HG03460 (cell line): ENCODE data around the gene VMAC.
A peak's percentile ranks its signal among the peaks of the same experiment; 100 is the strongest.

Source experiments
- ATAC-seq: cut with Tn5 transposase; IDR thresholded peaks from one replicate; pipeline ENCODE4 v1.9.1; 2021; ENCODE audit not compliant: unreplicated experiment

Gene VMAC

DNA sequence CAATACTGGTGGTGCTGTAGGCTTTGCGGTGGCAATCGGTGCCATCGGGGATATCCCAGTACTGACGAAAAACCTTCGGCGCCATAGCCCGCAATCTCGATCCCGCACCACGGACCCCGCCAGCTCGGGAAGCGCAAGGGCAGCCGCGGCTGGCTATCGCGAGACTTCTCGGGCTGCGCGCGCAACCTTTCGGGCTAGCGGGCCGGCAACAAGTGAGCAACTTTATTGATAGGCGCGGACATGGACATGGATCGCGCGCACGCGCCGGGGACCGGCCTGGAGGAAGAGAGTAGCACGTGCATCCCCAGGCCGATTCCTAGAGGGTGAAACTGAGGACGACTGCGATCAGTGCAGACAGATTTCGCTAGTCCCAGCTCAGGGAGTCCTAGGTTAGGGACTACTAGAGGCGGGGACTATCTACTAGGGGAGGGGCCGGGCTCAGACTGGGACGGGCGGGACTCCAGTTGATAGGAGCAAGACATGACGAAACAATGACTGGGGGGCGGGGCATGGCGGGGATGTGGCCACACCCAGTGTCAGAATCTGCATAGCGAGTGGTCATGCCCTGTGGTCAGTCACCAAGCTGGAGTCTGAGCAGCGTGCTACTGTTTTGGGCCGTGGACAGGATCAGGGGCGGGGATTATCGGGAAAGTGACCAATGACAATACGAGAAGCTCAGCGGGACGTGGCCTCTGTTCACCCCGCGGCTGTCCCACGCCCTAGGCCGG lies 884 bp upstream of the VMAC start, which contains the start of gene NDUFA11:
Gene NDUFA11, minus strand, starts transcription at position 167 of the 728 bp plus-strand sequence. Its CDS starts 82 bp downstream, at position 85.
- ATAC-seq: peak; percentile 34

DNA sequence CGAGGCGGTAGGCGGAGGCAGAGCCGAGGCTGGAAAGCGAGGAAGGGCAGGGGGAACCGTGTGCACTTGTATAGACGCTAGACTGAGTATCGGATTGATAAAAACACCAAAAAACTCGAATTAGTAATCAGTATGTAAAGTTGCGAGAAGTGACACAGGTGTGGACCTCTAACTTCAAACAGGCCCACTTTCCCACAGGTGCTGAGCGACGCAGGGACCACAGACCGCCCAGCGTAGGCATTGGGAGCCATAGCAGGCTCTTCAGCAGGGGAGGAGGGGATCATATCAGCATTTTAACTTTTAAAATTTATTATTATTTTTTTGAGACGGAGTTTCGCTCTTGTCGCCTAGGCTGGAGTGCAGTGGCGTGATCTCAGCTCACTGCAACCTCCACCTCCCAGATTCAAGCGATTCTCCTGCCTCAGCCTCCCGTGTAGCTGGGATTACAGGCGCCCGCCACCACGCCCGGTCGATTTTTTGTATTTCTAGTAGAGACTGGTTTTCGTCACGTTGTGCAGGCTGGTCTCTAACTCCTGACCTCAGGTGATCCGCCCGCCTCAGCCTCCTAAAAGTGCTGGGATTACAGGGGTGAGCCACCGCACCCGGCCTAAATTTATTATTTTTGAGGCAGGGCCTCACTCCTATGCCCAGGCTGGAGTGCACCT lies 574 bp downstream of the VMAC start:
- no peak for ATAC-seq

DNA sequence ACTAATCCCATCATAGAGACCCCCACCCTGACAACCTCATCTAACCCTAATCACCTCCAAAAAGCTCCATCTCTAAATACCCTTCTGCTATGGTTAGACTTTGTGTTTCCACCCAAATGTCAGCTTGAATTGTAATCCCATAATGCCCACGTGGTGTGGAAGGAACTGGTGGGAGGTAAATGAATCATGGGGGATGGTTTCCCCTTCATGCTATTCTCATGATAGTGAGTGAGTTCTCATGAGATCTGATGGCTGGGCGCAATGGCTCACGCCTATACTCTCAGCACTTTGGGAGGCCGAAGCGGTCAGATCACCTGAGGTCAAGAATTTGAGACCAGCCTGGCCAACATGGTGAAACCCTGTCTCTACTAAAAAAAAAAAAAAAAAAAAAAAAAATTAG lies 2.6 kb downstream of the VMAC start:
- no peak for ATAC-seq

DNA sequence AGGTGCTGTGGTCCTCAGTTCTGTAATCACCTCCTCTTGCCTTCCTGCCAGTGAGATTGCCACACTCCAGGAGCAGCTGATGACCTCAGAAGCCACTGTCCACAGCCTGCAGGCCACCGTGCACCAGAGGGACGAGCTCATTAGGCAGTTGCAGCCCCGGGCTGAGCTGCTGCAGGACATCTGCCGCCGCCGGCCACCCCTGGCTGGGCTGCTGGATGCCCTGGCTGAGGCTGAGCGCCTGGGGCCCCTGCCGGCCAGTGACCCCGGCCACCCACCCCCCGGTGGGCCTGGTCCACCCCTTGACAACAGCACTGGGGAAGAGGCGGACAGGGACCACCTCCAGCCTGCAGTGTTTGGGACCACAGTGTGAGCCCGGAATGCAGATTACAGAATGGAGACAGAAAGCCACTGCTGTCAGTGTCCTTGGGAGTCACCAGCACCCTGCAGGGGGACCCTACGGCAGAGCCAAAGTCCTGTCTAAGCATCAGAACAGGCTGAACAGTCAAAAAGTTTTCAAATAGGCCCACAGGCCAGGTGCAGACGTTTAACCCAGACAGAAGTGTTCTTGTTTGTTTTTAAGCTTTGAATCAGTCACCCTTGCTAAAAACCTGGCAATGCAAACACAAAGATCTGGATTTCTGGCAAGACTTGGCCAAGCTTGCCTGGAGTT lies 4.2 kb downstream of the VMAC start:
- no peak for ATAC-seq

DNA sequence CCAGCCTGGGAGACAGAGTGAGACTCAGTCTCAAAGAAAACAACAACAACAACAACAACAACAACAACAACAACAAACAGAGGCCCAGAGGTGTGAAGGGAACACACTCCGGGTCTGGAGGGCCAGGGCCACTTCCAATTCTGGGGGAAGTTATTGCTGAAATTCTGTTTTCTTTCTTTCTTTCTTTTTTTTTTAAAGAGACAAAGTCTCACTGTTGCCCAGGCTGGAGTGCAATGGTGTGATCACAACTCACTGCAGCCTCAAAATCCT lies 5.9 kb downstream of the VMAC start:
- ATAC-seq: no peak

DNA sequence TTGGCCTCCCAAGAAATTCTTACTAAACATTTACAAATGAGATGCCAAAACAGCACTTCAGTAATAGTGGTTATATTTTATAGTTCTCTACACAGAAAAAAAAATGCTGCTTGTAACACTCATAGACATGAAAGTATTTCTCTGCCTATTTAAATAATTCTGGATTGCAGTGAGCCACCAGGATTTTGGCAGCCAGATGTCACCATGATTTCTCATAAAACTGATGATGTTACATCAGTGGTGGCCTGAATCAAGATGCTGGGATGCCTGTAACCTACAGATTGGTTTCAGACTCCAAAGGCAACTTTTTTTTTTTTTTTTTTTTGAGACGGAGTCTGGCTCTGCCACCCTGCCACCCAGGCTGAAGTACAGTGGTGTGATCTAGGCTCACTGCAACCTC lies 6.7 kb downstream of the VMAC start:
- ATAC-seq: no peak

DNA sequence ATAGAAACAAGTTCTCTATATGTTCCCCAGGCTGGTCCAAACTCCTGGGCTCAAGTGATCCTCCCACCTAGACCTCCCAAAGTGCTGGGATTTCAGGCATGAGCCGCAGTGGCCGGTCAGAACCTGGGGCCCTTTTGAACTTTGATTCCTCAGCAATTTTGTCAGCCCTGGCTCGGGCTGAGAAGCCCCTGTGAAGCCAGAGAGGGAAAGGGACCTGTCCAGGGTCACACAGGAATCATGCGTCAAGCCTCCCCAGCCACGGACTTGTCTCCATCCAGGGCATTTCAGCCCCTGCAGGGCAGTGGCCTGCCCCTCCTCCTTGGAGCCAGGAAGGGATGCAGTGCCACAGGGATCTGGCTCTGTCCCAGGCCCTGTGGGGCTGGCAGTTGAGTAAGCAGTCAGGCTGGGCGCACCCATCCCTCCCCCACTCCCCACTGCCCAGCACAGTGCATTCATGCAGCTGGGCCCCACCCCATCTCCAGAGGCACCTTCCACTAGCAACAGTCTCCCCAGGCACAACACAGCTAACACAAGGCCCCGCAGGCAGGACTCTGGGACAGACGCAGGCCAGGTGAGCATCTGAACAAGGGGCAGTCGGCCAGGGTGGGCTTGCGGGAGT lies 9.2 kb downstream of the VMAC start, which contains the start of gene CAPS:
Gene CAPS, plus strand, starts transcription at position 516 of the 619 bp plus-strand sequence. CDS start 153 bp downstream, outside the sequence.
- no peak for ATAC-seq

DNA sequence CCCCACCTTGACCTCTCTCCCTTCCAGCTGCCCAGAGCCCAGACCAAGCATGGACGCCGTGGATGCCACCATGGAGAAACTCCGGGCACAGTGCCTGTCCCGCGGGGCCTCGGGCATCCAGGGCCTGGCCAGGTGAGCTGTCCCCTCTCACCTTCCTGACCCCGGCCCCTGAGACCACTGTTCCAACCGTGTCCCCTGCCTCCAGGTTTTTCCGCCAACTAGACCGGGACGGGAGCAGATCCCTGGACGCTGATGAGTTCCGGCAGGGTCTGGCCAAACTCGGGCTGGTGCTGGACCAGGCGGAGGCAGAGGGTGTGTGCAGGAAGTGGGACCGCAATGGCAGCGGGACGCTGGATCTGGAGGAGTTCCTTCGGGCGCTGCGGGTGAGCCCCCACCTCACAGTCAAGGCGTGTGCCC lies 9.7 kb downstream of the VMAC start:
- ATAC-seq: no peak

DNA sequence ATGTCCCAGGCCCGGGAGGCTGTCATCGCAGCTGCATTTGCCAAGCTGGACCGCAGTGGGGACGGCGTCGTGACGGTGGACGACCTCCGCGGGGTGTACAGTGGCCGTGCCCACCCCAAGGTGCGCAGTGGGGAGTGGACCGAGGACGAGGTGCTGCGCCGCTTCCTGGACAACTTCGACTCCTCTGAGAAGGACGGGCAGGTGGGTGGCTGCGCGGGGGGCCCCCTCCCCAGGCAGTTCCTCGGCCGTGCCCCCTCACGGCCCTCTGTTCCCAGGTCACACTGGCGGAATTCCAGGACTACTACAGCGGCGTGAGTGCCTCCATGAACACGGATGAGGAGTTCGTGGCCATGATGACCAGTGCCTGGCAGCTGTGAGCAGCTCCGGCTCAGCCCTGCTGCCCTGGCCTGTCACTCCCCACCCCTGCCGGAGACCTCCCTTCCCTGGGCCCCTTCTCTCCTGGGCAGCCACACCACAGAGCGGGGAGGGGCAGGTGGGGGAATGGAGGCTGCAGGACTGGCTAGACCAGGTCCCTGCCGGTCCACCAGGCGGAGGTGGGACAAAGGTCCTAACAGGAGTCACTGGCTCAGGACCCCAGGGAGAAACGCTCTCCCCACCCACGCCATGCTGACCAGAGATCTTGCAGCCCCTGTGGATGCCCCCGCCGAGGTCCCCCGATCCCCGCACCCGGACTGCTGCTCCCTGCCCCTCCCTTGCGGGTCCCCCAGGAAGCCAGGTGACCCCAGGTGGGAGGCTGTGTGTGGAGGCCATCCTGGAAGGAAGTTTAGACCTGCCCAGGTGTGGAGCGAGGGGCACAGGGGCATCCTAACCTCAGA lies 10.5 kb downstream of the VMAC start:
- no peak for ATAC-seq

DNA sequence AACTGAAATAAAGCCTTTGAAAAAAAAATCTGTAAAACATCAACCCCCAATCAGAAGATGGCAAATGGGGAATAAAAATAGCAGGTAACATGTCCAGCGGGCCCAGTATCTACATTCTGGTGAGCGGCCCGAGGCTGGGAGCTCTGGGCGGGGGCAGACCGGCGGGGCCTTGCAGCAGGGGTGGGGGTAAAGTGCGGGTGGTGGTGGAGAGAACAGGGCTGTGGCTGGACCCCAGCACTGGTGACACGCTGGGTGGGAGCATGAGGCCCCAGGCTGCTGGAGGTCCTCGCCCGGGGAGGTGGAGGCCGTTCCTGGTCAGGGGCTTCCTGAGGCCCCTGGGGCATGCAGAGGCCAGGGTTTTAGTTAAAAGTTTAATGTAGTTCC lies 11.1 kb downstream of the VMAC start:
- ATAC-seq: no peak

DNA sequence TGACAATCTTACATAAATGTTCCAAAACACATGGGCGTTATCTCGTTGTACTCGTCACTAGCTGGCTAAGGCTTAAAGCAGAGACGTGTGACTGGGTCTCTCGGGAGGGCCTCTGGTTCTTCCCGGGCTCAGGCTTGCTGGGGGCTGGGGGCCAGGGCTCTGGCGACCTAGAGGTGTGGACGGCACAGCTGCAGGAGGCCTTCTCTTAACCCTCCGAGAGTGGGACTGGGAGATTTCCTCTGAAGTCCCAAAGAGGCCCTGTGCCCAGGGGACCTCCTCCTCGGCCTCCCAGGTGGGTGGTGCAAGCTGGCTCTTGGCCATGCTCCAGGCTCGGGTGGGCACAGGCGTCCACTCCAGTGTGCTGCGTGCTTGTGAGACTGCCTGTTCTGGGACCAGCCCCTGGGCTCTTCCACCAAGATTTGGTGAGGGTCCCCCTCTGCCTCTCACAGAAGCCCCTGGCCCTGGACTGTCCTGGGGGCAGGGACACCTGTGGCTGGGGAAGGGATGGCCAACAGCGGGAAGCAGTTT lies 11.6 kb downstream of the VMAC start:
- ATAC-seq: no peak

DNA sequence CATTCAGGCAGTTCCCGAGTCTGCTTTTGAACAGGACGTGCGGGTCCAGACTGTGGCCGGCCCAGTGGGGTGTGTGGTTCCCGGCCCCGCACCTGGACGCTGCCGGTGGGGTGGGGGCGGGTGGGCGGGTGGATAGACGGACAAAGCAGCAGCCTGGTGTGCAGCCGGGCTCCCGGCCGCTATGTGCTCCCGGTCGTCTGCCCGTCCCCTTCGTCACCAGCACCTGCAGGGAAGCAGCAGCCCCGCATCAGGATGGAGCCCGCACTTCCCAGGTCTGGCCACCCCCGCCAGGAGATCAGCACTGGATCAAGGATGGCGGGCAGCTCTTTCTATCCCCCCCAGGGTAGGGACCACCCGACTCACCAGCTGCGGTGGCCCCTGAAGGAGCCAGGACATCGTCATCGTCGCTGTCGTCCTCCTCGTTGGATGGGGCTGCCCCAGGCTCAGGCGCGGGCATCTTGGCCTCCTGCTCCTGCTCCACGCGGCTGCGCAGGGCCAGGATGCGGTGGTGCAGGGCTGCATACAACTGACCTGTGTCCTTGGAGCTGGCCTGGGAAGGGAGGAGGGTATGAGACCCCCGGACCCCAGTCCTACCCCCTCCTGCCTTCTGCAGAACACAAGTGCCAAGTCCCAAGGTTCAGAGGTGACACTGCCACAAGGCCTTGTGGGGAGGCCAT lies 12.9 kb downstream of the VMAC start:
- ATAC-seq: no peak

DNA sequence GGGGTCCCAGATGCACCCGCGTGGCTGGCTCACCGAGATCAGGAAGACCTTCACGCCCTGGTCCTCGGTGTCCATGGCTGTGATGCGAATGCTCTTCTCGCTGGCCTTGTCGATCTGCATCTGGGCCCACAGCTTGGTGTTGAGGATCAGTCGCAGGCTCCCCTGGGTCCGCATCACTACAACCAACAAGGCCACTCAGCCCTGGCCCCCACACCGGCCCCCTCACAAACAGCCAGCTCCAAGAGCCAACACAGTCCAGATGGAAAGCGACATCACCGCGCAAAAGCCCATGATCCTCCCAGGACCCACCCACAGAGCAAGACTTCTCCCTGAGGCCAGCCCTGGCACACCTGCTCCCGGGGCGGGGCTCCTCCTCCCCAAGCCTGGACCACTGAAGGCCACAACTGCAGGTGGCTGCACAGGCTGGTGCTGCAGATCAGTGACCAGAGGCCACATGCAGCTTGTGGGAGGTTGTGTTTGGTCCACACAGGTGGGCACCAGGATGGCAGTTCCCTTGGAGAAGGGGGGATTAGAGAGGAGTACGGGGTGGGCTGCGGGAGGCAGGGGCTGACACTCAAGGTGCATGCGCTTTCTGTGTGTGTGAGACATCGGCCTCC lies 13.9 kb downstream of the VMAC start:
- no peak for ATAC-seq

DNA sequence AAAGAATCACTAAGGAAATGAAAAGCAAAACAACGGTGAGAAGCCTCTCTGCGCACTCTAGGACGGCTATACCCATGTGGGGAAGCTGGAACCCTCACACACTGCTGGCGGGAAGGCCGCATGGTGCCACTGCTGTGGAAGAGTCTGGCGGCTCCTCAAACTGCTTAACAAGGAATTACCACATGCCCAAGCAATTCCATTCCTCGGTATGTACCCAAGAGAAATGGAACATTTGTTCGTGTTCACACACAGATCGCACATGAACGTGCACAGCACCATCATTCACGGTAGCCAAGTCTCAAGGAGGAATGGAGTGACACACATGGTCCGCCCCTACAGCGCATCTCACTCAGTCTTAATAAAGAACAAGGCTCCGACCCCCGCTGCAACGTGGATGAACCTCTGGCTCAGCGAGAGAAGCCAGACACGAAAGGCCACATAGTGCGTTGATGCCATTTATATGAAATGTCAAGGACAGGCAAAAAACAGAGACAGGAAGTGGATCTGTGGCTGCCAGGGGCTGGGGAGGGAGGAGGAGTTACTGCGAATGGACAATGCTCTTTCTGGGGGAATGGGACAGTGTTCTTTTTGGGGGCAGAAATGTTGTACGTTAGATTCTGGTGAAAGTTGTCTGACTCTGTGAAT lies 17.0 kb downstream of the VMAC start:
- no peak for ATAC-seq

DNA sequence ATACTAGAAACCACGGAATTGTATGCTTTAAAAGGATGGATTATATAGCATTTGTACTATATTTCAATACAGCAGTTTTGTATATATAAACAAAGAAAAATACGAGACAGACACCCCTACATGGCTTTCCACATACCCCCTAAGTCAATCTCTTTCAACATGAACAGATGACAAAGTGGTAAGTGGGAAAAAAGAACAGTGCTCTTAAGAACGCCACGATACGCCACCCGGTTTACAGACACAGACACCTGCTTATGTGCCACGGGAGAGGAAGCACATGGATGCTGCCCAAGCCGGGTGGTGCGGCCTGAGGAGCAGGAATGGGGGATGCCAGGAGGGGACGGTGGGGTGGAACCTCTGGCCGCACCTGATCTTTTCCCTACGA lies 17.5 kb downstream of the VMAC start:
- no peak for ATAC-seq

DNA sequence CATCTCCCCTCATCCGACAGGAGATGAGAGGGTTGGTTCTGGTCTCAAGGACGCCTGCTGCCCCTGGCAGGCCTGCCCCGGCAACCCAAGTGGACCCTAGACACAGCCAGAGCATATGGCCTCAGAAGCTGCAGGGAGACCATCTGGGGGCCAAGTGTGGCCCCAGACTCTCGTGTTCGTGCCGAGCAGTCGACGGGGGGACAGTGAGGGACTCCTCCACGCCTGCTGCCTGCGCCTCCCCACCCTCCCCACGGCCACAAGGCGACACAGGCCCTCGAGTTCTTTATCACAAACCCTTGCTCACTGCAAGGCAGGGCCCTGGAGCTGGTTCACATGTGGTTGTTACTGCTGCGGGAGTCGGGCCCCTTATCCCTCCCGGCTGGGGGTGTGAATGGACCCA lies 18.7 kb downstream of the VMAC start:
- no peak for ATAC-seq

DNA sequence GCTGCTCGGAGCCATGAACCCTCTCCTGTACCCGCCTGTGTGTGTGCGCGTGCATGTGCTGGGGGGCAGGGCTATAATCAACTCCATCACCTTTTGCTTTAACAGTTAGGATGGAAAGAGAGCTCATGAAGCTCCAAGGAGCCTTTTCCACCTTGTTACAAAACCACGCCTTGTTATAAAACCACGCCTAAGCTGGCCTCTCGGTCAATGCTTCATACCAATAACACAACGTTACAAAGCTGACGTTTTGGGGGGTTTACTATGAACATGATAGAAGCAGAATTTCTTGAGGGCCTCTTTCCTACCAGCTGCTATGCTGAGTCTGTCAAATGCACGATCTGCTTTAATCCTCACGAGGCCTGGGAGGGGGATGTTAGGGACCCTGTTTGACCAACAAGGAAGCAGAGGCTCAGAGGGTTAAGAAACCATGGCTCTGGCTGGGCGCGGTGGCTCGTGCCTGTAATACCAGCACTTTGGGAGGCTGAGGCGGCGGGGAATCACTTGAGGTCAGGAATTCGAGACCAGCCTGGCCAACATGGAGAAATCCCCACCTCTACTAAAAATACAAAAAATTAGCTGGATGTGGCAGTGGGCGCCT lies 21.3 kb downstream of the VMAC start:
- no peak for ATAC-seq

DNA sequence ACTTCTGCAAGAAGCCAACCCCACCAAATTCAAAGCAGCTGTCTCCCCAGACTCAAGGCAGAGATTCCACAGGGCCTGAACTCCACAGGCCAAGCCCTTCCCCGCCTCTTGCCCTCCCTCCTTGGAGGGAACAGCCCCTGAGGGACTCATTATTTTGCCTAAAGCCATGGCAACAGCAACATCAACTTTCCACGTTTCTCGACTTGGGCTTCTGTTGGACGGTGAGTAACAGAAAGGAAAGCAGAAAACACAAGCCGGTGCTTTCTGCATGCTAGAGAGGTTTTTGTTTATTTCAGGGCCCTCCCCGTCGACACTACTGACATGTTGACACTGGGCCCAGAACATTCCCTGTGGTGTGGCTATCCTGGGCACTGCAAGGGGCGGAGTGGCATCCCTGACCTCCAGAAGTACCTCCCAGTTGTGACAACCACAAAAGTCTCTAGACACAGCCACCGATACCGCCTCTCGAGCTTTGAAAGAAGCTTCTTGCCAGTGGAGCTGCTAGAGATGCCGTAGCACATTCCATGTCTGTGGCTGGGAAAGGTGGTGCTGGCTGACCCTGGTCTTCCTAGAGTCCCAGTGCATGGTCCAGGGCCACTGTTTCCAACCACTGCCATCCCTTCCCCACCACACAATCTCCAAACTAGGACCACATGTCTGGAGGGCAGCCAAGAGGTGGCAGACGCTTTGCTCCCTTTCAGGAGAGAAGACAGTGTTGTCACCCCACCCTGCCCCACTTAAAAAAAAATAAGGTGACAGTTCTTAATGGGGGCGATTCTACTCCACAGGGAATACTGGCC lies 22.2 kb downstream of the VMAC start:
- ATAC-seq: no peak
